OCI-M1 (cell line): ENCODE results near the gene SMIM3.
A peak's percentile ranks its signal among the peaks of the same experiment; 100 is the strongest.
"Not testable (repeated sequence)": the region's sequence is repeated elsewhere in the genome, so short reads cannot be mapped to it uniquely, and the experiment has no call there.

Source experiments
- DNase-seq: peaks from one replicate; lab custom pipeline; 2025; lab: John Stamatoyannopoulos, UW

The SMIM3 gene

GRCh38 chr5:150778517-150779396 lies at the start of gene SMIM3:
SMIM3 (plus strand) TSS chr5:150778757; CDS start chr5:150795441, 16,684 bp downstream.
- peak; percentile 85 for DNase-seq

- DNase-seq, result no peak
Observed at GRCh38 chr5:150729859-150730258, 48.7 kb upstream of the SMIM3 start.

DNA sequence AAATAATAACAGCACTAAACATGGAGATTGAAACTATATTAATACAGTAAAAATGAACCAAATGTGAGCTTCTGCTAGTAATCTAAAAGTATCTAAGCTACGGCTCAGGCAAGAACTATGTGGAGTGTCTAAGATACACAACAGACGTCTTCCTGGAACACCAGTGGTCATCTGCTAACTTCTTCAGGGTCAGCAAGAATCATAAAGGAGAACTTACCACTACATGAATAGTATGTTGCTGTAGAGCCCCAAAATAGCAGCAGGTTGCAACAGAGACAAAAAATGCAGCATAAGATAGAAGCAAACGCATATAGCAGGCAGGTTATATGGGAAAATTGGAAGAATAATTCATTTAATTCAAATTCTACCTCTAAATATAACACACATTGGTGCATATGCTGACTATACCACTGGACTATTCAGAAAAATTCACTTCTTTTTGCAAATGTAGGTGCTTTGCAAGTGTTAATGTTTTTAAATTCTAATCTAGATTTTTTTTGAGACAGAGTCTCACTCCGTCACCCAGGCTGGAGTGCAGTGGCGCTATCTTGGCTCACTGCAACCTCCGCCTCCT lies 46.8 kb upstream of the SMIM3 start:
- no peak for DNase-seq

- DNase-seq, result peak; percentile 90
Observed at GRCh38 chr5:150734579-150735384, 43.8 kb upstream of the SMIM3 start.

DNA sequence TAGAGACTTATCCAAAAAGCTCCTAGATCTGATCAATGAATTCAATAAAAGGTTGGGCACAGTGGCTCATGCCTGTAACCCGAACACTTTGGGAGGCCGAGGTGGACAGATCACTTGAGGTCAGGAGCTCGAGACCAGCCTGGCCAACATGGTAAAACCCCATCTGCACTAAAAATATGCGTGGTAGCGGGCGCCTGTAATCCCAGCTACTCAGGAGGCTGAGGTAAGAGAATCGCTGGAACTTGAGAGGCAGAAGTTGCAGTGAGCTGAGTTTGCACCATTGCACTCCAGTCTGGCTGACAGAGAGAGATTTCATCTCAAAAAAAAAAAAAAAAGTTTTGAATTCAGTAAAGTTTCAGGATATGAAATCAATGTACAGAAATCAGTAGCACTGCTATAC lies 39.7 kb upstream of the SMIM3 start:
- DNase-seq, result no peak

- no peak for DNase-seq
Observed at GRCh38 chr5:150740992-150741391, 37.6 kb upstream of the SMIM3 start.

GRCh38 chr5:150742455-150743141 lies 36.0 kb upstream of the SMIM3 start:
- DNase-seq, result not testable (repeated sequence)

- DNase-seq, result not testable (repeated sequence)
Observed at GRCh38 chr5:150743142-150743488, 35.4 kb upstream of the SMIM3 start.

DNA sequence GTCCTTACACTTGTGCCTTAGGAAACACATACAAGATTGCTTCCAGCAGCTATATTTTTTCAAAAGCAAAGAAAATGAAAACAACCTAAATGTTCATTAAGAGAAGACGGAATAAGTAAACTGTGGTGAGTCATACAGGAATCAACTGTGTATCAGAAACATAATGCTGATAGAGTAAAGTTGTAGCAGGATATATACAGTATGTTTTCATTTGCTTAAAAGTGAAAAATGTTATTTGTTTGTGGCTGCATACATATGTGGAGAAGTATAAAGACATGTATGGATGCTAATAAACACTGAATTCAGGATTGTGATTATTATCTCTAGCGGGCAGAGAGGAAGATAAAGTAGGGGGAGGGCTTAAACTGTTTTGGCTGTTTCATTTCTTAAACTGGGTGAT lies 28.1 kb upstream of the SMIM3 start:
- DNase-seq, result no peak

DNA sequence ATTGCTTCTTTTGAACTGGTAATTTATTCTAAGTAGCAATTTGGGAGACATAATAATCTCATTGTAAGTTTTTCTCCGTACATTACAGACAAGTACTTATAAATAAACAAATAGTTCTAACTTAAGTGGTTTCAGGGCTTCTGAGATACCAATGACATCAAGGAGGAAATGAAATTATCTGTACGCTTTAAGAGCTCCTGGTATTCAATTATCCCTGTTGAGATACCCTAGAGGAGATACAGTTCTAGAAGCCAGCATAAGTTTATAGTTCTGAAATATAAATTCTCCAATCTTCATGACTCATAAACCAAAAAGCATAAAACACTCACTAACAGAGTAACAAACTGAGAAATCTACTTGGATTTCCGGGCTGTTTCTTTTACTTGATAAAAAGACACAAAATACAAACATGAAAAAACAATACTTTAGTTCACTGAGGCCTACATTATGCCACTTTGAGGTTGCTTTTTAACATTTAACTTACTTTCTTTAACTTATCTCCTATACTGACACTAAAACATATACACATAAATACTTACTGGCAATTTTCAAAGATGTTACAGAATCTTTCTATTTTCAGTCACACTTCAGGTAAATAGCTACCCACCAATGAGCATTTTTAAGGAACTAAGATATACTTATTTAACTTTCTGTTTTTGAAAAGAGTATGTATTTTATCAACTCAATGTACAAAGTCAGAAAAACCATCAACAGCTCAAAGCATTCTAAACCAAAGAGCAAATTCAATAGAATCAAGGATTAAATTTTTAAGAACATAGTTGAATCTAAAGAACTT lies 27.3 kb upstream of the SMIM3 start:
- no peak for DNase-seq

- DNase-seq, result no peak
Observed at GRCh38 chr5:150753463-150753862, 25.1 kb upstream of the SMIM3 start.

DNA sequence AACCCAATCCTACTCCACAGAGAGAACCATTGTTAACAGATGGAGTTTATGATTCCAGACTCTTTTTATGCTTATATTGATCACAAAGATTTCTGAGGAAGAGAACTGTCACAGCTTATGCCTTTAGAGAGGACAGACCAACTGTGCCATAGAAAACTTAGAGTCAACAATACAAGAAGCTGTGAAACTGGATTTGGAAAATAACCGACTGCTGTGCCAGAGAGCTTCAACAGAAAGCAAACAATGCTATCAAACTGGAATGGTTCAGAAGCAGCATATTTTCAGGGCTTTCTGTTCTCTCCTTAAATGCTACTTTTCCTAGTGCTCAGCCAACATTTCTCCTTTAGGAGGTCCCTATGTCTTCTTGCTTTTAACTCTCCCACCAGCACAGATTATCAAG lies 24.7 kb upstream of the SMIM3 start:
- no peak for DNase-seq

GRCh38 chr5:150757087-150757649 lies 21.4 kb upstream of the SMIM3 start:
- DNase-seq, result no peak

GRCh38 chr5:150758203-150758530 lies 20.4 kb upstream of the SMIM3 start:
- DNase-seq, result no peak

DNA sequence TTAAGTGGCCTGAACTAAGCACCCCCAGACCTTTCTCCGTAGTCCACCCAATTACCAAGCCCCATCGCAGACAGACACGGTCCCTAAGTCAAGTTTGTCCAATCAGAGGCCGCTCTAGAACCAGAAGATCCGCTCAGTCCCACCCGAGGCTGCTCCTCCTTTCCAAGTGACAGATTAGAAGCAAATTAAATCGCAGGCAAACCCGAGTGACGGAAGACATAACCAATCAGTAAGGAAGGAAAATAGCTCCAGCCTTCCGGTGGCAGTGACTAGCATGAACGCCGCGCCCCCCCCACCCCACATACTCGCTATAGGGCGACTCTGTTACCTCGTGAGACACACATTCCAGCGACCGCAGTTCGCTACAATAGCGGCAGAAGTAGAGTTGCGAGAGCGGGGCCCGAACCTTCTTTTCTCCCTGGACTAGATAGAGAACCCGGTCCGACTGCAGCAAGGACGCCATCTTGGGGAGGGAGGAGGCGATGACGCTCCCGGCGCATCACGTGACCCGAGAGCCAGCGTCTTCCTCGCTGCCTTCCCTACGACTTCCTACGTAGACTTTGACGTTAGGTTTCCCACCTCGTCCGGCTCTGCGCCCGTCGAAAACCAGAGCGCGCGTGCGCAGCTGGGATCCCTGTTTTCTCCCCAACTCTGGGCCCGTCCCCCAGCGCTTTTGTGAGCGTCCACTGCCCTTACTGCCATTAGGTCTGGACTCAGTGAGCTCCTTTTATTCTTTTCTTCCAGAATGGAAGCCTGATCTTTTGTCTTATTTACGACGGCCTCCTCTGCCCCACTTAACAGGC lies 19.8 kb upstream of the SMIM3 start, which contains the start of gene DCTN4:
Gene DCTN4, minus strand, starts transcription at position 487 of the 803 bp plus-strand sequence. Its CDS starts 24 bp downstream, at position 463.
- DNase-seq, result peak; percentile 98

- no peak for DNase-seq
Observed at GRCh38 chr5:150759334-150759583, 19.3 kb upstream of the SMIM3 start.

DNA sequence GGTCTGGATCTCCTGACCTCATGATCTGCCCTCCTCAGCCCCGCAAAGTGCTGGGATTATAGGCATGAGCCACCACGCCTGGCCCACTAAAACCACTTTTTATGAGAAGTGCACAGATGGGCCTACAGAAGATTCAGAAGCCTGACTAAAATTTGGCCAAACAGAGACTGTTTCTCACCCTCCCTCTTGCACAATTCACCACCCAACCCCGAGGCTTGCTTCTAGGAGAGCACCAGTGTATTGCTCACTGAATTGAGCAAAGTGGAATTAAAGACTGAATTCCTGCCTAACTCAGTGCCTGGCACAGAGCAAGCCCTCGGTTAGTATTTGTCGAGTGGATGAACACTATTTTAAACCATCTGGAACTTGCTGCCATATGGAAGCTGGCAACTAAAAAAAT lies 16.3 kb upstream of the SMIM3 start:
- DNase-seq, result no peak

GRCh38 chr5:150763023-150763769 lies 15.4 kb upstream of the SMIM3 start:
- DNase-seq, result peak; percentile 98

DNA sequence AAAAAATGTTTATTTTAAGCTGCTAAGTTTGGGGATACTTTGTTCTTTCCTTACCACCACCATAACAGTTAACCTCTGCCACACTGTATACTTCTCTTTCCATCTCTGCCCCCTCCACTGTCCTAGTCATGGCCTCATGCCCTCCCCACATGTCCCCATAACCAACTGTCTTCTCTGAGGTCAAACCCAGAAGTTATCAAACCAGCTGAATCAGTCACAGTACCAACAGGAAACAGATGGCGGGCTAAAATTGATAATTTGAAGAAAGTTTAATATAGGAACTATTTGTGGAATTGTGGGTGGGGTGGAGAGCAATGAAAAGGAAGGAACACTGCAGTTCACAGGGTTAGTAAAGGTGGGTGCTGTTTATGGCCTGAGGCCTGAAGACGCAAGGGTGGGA lies 14.0 kb upstream of the SMIM3 start:
- DNase-seq, result peak; percentile 85
